CD14-positive monocyte (primary cell): ENCODE data around the gene LAMA3. TPM values are rescaled to one million over a fixed set of nuclear protein-coding genes. Genes with fewer than 3 reads are reported as not detected.
A peak's percentile ranks its signal among the peaks of the same experiment; 100 is the strongest.

Experiments
- DNase-seq, 3 donors: peaks; one replicate each; pipeline ENCODE4 v3.0.0-alpha.2; 2011 to 2022
- H2AFZ ChIP-seq: 2 replicates; pipeline ENCODE4 v1.6.0; 2012; ENCODE audit warnings: mild to moderate bottlenecking, low read depth, low read length, inconsistent platforms; ENCODE audit not compliant: insufficient read depth, poor library complexity, severe bottlenecking
- H3K27ac ChIP-seq, 2 donors: 1 replicate in 1 of 2; 2 replicates in 1 of 2; pipeline ENCODE4 v1.5.1; 2012 to 2013; ENCODE audit warnings: low read length in 2 of 2, control low read depth in 1 of 2, inconsistent platforms in 1 of 2, low read depth in 1 of 2, mild to moderate bottlenecking in 1 of 2
- H3K27me3 ChIP-seq, 2 donors: one replicate each; pipeline versions ENCODE4 v1.6.0 to v1.6.1; 2011 to 2013; ENCODE audit warnings: low read length in 2 of 2; ENCODE audit not compliant: control insufficient read depth in 2 of 2, insufficient read depth in 2 of 2
- H3K36me3 ChIP-seq, 2 donors: replicated peaks in 1 of 2; 1 replicate in 1 of 2; 2 replicates in 1 of 2; pipeline versions ENCODE4 v1.5.1 to v1.6.1; 2012 to 2013; ENCODE audit warnings: low read length in 2 of 2, control low read depth in 1 of 2, inconsistent platforms in 1 of 2, mild to moderate bottlenecking in 1 of 2; ENCODE audit not compliant: insufficient read depth in 2 of 2, control insufficient read depth in 1 of 2
- H3K4me1 ChIP-seq, 2 donors: 1 replicate in 1 of 2; 2 replicates in 1 of 2; pipeline versions ENCODE4 v1.5.1 to v1.6.1; 2012 to 2013; ENCODE audit warnings: low read length in 2 of 2, control low read depth in 1 of 2, inconsistent platforms in 1 of 2, mild to moderate bottlenecking in 1 of 2, moderate library complexity in 1 of 2; ENCODE audit not compliant: insufficient read depth in 2 of 2, control insufficient read depth in 1 of 2
- H3K4me2 ChIP-seq: replicated peaks from 2 replicates; pipeline ENCODE3; 2012; ENCODE audit warnings: low read length, moderate library complexity, mild to moderate bottlenecking; ENCODE audit not compliant: poor library complexity, severe bottlenecking; ENCODE audit errors: extremely low read depth
- H3K4me3 ChIP-seq, 3 experiments: fragments of 200-600 bp in 1 of 3; sonication (generic) in 1 of 3; replicated peaks in 1 of 3; 1 replicate in 2 of 3; 2 replicates in 1 of 3; pipeline ENCODE4 v1.5.1; 2011 to 2013; ENCODE audit warnings: low read length in 3 of 3, mild to moderate bottlenecking in 3 of 3, control low read depth in 2 of 3, low read depth in 2 of 3, inconsistent platforms in 1 of 3, moderate library complexity in 1 of 3
- H3K79me2 ChIP-seq: 2 replicates; pipeline ENCODE4 v1.6.0; 2012; ENCODE audit warnings: mild to moderate bottlenecking, control low read depth, inconsistent platforms, low read length, moderate library complexity; ENCODE audit not compliant: insufficient read depth
- H3K9ac ChIP-seq: 2 replicates; pipeline ENCODE4 v1.6.0; 2017; ENCODE audit warnings: low read length, mild to moderate bottlenecking; ENCODE audit not compliant: insufficient read depth, poor library complexity, severe bottlenecking
- H3K9me3 ChIP-seq, 2 donors: replicated peaks in 1 of 2; 1 replicate in 1 of 2; 2 replicates in 1 of 2; pipeline versions ENCODE4 v1.5.1 to v1.6.1; 2012 to 2013; ENCODE audit warnings: low read length in 2 of 2, control low read depth in 1 of 2; ENCODE audit not compliant: control insufficient read depth in 1 of 2, insufficient read depth in 1 of 2
- H4K20me1 ChIP-seq: 2 replicates; pipeline ENCODE4 v1.6.0; 2012; ENCODE audit warnings: mild to moderate bottlenecking, low read length, control low read depth, moderate library complexity; ENCODE audit not compliant: insufficient read depth
- H3K27ac Mint-ChIP-seq, 7 donors: one replicate each; pipeline ENCODE4 v1.8.0; 2020; ENCODE audit warnings: mild to moderate bottlenecking in 7 of 7, mixed read lengths in 7 of 7, moderate library complexity in 6 of 7, inconsistent platforms in 2 of 7
- H3K27me3 Mint-ChIP-seq, 3 donors: one replicate each; pipeline ENCODE4 v1.8.0; 2021 to 2022; ENCODE audit warnings: low read depth in 3 of 3, mild to moderate bottlenecking in 3 of 3, mixed read lengths in 3 of 3, moderate library complexity in 3 of 3, inconsistent platforms in 1 of 3
- H3K36me3 Mint-ChIP-seq, 2 donors: one replicate each; pipeline ENCODE4 v1.8.0; 2020; ENCODE audit warnings: mixed read lengths in 2 of 2, inconsistent platforms in 1 of 2, mild to moderate bottlenecking in 1 of 2
- H3K4me1 Mint-ChIP-seq: one replicate; pipeline ENCODE4 v1.8.0; 2020; ENCODE audit warnings: mild to moderate bottlenecking, mixed read lengths
- H3K4me3 Mint-ChIP-seq, 2 donors: one replicate each; pipeline ENCODE4 v1.8.0; 2020; ENCODE audit warnings: mild to moderate bottlenecking in 2 of 2, mixed read lengths in 2 of 2, moderate library complexity in 1 of 2
- H3K9me3 Mint-ChIP-seq, 7 donors: one replicate each; pipeline ENCODE4 v1.8.0; 2020 to 2022; ENCODE audit warnings: mixed read lengths in 7 of 7, mild to moderate bottlenecking in 6 of 7, moderate library complexity in 6 of 7, inconsistent platforms in 2 of 7
- CTCF ChIP-seq: fragments of 200-600 bp; IDR thresholded peaks from one replicate; pipeline ENCODE4 v1.8.0; 2022; ENCODE audit warnings: antibody characterized with exemption, mild to moderate bottlenecking
- WGBS: methylation state at CpG from one replicate; pipeline ENCODE4 v1.1.5; 2013; ENCODE audit warnings: missing lambda C conversion rate; ENCODE audit not compliant: insufficient coverage; 5-methylcytosine and 5-hydroxymethylcytosine counted together
- intact Hi-C, 2 donors: fragments of 100-400 bp; cut with micrococcal nuclease; formaldehyde crosslinking; loops; one replicate each; pipeline versions ENCODE4 v1.15.0 to v1.15.1; 2023
- polyA plus RNA-seq, 3 donors: library from polyadenylated mRNA; depleted of rRNA in 1 of 3; unstranded in 2 of 3; stranded (reverse) in 1 of 3; fragments of 300-500 nt in 2 of 3; fragments of >200 nt in 1 of 3; fragmentation: Illumina TruSeq in 2 of 3; gene quantifications; 1 replicate in 2 of 3; 2 replicates in 1 of 3; pipeline ENCODE4 v1.2.3, GENCODE V29; 2012 to 2021

LAMA3 gene
- polyA plus RNA-seq, 3 donors, result not detected

- intact Hi-C loops, result no loop called here
- H3K4me3 ChIP-seq, result no peak overlapping the region
- no peaks in the 10 kb centered on the region for H3K36me3 Mint-ChIP-seq
- no peaks in the 10 kb centered on the region for H4K20me1 ChIP-seq
- peaks cover 0 to 3% of the 10 kb centered on the region in 2 donors for H3K9me3 ChIP-seq
- H3K4me3 Mint-ChIP-seq, result no peak overlapping the region
- no peak overlapping the region for H3K27ac Mint-ChIP-seq
- no peaks in the 10 kb centered on the region for H3K36me3 ChIP-seq
- no peak overlapping the region for H3K27ac ChIP-seq
- H3K79me2 ChIP-seq, result no peaks in the 10 kb centered on the region
- no peak for TF ChIP-seq CTCF
- no peaks in the 10 kb centered on the region for H3K4me1 ChIP-seq
- H3K27me3 ChIP-seq, result no peaks in the 10 kb centered on the region
- no peaks in the 10 kb centered on the region for H3K4me1 Mint-ChIP-seq
- H3K9ac ChIP-seq, result no peak overlapping the region
- no peak overlapping the region for H3K4me2 ChIP-seq
- no peak overlapping the region for H2AFZ ChIP-seq
- no peak for DNase-seq
- H3K27me3 Mint-ChIP-seq, result peaks cover 10 to 12% (median 10%) of the 10 kb centered on the region in 3 donors
- H3K9me3 Mint-ChIP-seq, result peaks cover 2 to 10% (median 8%) of the 10 kb centered on the region in 7 donors
Observed at GRCh38 chr18:23704806-23705205, 15.6 kb downstream of the LAMA3 start.

DNA sequence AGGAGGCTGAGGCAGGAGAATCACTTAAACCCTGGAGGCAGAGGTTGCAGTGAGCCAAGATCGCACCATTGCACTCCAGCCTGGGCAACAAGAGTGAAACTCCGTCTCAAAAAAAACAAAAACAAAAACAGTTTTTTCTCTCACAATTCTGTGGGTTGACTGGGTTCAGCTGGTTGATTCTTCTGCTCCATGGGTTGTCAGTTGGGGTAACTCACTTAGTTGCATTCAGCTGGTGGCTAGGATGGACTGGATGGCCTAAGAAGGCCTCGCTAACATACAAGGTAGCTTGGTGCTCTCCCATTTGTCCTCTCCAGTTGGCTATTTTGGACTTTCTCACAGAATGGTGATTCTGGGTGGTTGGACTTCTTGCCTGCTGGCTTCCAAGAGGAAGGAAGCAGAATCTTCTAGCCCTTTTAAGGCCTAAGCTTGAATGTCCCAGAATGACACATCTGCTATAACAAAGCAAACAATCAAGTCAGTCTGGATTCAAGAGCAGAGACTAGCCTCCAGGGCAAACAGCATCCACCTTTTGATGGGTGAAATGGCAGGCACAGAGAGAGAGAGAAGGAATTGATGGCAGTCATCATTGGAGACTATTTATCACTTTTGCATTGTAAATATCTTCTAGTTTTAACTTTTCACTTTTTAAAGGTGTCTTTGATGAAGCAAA, 17.9 kb downstream of the LAMA3 start:
- peaks cover 3 to 13% (median 6%) of the 10 kb centered on the region in 7 donors for H3K9me3 Mint-ChIP-seq
- H3K27ac Mint-ChIP-seq, result peak overlapping the region in 1 of 7 donors; percentile 33

More for the DNA sequence above, 17.9 kb downstream of the LAMA3 start:
- Histone ChIP-seq H3K79me2 (no peaks in the 10 kb centered on the region), H2AFZ (no peak overlapping the region), H3K4me3 (no peak overlapping the region), H3K4me1 (no peaks in the 10 kb centered on the region), H4K20me1 (no peaks in the 10 kb centered on the region), H3K36me3 (no peaks in the 10 kb centered on the region), H3K4me2 (no peak overlapping the region), H3K27me3 (no peaks in the 10 kb centered on the region), H3K9me3 (peaks cover 0 to 3% of the 10 kb centered on the region in 2 donors), H3K27ac (no peak overlapping the region), H3K9ac (no peak overlapping the region)
- Mint-ChIP-seq H3K27me3 (peaks cover 6 to 11% (median 8%) of the 10 kb centered on the region in 3 donors), H3K4me3 (no peak overlapping the region), H3K4me1 (no peaks in the 10 kb centered on the region), H3K36me3 (no peaks in the 10 kb centered on the region)
- no peak for DNase-seq
- TF ChIP-seq CTCF, result no peak
- intact Hi-C loops, result no loop called here
- 71% methylated on average over 1 of the region's 3 CpGs for whole genome bisulfite sequencing
